LoVo (cell line): ENCODE measurements around the gene RNU5B-1.
"Not testable (repeated sequence)": the region's sequence is repeated elsewhere in the genome, so short reads cannot be mapped to it uniquely, and the experiment has no call there.

ENCODE experiments used
- DNase-seq: peaks from one replicate; pipeline ENCODE4 v3.0.0-alpha.2; 2016; ENCODE audit warnings: low spot score

The RNU5B-1 gene

GRCh38 chr15:65344214-65344913 lies 39.9 kb downstream of the RNU5B-1 start:
- DNase-seq: no peak

DNA sequence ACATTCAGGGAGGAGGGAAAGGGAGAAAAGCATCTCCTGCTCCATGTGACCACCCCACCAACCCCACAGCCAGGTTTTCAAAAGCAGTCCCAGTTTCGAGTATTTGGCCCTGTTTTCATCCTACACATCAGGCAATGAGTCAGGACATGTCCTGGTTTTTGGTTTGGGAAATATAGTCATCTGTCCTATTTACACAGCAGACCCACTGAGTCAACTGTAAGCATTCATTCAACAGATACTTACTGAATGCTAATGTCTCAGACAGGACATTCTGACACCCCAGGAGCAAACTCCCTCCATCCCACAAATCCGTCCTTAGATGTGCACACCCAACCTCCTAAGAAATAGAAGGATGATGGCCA lies 40.4 kb downstream of the RNU5B-1 start:
- no peak for DNase-seq

DNA sequence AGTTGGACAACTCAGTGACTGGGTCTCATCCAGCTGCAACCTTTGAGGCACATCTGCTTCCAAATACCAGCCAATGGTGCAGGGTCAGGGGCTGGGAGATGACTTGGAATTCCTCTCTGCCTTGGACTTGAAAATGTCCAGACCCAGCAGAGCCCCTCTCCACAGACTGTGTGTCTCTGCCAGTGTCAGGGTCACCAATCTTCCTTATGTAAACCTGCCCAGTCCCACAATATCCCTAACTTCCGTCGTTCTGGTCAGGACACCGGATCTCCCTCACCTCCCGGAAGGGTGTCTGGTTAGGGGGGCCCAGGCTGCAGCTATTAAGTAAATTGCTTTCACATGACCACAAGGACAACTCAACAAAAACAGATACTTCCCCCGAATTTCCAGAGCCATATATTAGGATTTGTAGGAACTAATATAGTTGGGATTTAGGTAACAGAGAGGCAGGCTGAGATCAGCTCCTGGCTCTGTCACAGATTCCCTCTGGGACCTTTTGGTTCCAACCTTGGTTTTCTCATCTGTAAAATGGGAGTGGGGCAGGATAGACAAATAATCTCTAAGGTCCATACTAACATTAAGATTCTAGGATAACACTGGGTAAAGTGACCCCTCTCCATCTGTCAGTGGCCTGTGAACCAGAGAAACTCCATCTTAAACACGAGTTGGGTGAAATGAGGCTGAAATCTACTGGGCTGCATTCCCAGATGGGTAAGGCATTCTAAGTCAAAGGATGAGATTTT lies 42.5 kb downstream of the RNU5B-1 start:
- DNase-seq: no peak

- DNase-seq: not testable (repeated sequence)
Measured at GRCh38 chr15:65347756-65348155, 43.3 kb downstream of the RNU5B-1 start.

- DNase-seq: no peak
Measured at GRCh38 chr15:65349338-65349737, 44.9 kb downstream of the RNU5B-1 start.

GRCh38 chr15:65351972-65352371 lies 47.5 kb downstream of the RNU5B-1 start:
- DNase-seq: not testable (repeated sequence)
